HG03432 (cell line): ENCODE measurements around the gene KRT78.

Source experiments
- ATAC-seq: cut with Tn5 transposase; IDR thresholded peaks from one replicate; pipeline ENCODE4 v1.9.1; 2021; ENCODE audit warnings: mild to moderate bottlenecking, moderate library complexity; ENCODE audit not compliant: unreplicated experiment

KRT78 gene

DNA sequence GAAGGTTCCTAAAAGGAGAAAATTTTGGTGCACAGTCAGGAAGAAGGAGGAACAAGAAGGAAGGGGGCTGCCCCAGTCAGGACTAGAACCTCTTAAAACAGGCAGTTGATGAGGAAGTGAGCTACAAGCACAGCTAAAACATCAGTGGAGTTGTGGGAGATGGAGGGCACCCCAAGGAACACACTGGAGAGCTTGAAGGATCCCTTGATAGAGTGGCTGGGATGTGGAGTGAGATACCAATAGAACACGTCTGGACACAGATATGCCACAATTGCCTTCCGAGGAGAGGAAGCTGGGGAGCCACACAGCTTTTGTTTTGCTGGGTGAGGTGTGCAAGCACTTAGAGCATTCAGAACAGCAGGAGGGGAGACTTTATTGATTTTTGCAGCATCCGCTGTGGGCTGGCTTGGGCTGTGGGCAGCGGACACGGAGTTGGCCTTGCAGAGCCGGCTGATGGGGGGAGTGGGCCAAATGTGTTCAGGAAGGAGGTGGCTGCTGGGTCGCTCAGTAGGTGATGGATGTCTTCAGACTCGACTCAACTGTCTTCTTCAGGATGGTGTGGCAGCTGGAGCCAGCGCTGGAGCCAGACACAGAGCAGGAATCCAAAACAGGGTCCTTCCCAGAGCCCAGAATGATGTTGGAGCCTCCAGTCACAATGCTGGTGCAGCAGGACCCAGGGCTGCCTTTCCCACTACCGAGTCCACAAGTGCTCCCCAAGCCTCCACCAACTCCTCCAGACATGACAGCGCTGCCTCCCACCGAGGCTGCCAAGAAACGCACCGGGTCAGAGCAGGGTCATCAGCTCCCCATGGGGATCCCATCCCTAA lies 10.0 kb downstream of the KRT78 start:
- ATAC-seq = no peak

- no peak for ATAC-seq
These were observed 10.8 kb downstream of the KRT78 start for GRCh38 chr12:52837781-52838608.

DNA sequence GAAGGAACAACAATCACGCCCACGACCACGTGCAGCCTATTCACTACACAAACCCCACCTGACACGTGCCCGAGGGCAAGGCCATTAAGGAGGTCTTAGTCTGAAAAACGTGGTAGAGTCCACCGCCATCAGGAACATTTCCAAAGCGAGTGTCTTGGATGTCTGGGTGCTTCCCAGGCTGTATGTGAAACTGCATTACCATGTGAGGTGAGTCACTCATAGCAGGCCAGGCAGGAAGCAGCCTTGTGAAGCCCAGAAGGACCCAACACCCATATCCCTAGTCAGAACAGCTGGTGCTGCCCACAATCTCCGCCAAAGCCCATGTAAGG lies 11.4 kb downstream of the KRT78 start:
- no peak for ATAC-seq

DNA sequence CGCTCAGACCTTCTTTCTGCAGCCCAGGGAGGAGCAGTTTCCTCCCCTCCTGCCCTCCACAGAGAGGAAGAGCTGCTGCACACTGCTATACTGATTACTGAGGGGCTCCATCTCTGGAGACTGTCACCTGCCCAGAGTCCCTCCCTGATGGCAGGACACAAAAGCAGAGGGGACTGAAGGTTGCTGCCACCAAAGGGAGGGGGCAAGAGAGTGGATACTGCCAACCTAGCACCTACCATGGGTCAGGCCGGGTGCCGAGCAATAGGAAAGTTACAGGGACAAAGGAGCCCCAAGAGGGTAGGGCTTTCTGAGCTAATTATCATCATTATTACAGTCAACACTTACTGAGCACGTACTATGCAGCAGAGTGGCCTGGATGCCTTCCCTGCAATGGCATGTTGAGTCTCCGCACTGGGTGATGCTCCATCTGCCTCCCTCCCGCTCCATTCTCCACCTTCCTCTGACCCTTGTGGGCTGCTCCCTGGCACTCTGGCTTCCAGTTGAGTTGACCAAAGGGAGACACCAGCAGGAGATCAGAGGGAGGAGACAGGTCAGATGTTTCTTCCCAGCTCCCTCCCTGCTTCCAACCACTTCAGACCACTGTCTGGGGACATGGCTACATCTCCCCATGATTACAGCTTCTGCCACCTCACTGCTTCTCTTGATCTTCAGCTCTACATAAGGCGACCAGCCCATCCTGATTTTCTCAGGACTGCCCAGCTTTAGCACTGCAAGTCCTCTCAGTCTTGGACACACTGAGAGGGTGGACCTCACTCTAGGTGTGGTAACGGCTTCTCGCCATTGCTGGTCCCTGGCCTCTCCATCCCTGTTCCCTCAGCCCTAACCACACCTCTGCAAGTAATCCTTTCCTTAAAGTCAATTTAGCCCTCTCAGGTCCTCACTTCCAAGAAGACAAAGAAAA lies 12.0 kb downstream of the KRT78 start:
- ATAC-seq = no peak

- ATAC-seq = no peak
These were observed 12.7 kb downstream of the KRT78 start for GRCh38 chr12:52836042-52836466.

- no peak for ATAC-seq
These were observed 13.3 kb downstream of the KRT78 start for GRCh38 chr12:52835271-52836041.

GRCh38 chr12:52834727-52835001 lies 14.1 kb downstream of the KRT78 start:
- ATAC-seq = no peak

DNA sequence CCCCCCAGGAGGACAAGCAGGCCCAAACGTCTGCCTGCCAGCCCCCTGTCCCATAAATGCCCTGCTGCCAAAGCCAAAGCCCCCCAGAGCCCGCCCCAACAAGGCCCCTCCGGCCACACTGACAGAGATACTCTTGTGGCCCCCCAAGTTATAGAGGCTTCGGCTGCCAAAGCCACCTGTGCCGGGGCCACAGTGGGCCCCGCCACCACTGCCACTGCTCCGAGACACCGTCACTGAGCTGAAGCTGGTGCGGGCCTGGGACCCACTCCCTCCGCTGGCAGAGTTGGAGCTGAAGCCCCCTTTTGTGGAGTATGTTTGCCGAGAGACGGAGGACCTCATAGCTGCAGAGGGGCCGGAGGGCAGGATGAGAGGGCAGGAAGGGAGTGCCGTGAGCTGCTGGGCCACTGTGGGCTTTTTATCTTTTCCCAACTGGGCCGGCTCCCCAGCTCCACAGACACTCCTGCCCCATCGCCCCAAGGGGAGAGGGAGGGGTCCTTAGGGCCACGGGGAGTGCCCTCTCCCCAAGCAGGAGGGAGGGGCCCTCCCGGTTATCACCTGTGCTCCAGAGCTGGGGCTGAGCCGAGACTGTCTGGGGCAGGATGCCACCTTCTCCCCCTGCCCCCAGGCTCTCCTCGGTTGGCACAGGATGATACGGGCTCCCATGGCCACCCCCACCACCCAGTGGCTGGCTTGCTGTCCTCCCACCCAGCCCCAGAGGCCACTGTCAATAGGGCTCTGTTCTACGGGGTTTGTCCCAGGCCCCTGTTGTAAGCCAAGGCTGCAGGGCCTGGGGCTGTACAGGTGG lies 14.7 kb downstream of the KRT78 start, which contains the start of gene KRT79:
Gene KRT79 (minus strand): TSS at position 390 of the 805 bp plus-strand sequence. CDS start 51 bp downstream, at position 339.
- no peak for ATAC-seq

- no peak for ATAC-seq
These were observed 15.5 kb downstream of the KRT78 start for GRCh38 chr12:52832985-52833905.

DNA sequence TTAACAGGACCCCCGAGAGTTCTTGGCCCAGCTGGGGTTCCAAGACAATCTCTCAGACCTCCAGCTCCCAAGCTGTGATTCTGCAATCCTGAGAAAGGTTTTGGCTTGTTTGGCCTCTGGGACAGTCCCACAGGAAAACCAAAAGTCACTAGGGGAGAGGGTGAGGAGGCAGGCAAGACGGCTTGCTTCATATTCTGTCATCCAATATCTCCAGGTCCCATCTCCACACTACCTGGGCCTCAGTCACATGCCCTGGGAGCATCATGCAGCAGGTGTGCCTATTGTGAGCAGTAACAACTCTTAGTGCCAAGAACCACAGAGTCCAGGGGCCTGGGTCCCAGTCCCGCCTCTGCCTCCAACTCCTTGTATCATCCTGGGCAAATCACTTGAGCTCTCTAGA lies 16.3 kb downstream of the KRT78 start:
- ATAC-seq = no peak

DNA sequence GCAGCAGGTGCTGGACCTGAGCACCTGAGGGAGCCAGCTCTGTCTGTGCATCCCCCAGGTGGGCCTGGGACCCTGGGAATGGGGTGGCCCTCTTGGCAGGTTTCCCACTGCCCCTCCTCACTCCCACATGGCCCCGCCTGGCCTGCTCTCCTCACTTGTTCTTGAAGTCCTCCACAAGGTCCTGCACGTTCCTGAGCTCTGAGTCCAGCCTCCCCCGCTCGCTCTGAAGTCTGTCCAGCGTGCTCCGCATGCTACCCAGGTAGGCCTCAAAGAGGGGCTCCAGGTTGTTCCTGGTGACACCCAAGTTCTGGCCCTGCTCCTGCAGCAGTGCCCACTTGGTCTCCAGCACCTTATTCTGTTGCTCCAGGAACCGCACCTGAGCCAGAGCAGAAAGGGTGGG lies 17.5 kb downstream of the KRT78 start:
- ATAC-seq = no peak

GRCh38 chr12:52829986-52830770 lies 18.6 kb downstream of the KRT78 start:
- no peak for ATAC-seq

DNA sequence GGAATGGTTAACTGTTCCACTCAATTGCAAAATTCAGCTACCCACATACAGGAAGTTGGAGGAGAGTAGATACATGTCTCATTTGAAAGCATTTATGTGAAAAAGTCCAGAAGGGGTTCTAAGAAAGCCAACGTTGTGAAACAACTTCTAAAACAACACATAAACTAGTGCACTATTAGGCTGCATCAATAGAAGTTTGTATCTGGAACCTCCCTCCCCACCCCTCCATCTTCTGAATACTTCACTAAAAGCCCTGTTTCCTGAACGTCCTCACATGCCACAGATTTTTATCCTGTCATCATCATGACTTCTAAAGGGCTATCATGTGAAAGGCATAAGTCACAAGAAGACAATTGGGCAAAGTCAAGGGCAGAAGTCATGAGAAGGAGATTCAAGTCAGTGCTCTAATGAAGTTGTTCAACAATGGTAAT lies 20.2 kb downstream of the KRT78 start:
- no peak for ATAC-seq

GRCh38 chr12:52828156-52828555 lies 20.6 kb downstream of the KRT78 start:
- no peak for ATAC-seq

- ATAC-seq = no peak
These were observed 21.2 kb downstream of the KRT78 start for GRCh38 chr12:52827499-52828090.

GRCh38 chr12:52826611-52827498 lies 21.9 kb downstream of the KRT78 start:
- no peak for ATAC-seq
